Measurements from ENCODE around the gene ARRB1.
A peak's percentile ranks its signal among the peaks of the same experiment; 100 is the strongest.
"Not testable (repeated sequence)": the region's sequence is repeated elsewhere in the genome, so short reads cannot be mapped to it uniquely, and the experiment has no call there.

The ARRB1 gene

DNA sequence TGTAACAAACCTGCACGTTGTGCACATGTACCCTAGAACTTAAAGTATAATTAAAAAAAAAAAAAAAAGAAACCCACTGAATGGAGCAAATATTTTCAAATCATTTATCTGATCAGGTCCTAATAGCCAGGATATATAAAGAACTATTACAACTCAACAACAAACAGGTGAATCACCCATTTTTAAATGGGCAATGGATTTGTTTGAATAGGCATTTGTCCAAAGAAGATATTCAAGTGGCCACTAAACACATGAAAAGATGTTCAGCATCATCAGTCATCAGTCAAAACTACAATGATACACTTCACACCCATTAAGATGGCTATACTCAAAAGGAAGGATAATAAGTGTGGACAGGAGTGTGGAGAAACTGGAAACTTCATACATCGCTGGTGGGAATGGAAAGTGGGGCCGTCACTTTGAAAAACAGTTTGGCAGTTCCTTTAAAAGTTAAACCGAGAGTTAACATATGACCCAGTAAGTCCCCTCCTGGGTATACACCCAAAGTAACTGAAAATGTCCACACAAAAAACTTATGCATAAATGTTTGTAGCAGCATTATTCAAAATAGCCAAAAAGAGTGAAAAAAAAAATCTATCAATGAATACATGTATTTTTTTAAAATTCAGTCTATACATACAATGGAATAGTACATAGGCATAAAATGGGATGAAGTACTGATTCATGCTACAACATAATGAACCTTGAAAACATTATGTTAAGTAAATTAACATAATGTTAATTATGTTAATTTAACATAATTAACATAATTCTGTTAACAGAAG lies 53.1 kb downstream of the ARRB1 start:
- DNase-seq, result no peak

DNA sequence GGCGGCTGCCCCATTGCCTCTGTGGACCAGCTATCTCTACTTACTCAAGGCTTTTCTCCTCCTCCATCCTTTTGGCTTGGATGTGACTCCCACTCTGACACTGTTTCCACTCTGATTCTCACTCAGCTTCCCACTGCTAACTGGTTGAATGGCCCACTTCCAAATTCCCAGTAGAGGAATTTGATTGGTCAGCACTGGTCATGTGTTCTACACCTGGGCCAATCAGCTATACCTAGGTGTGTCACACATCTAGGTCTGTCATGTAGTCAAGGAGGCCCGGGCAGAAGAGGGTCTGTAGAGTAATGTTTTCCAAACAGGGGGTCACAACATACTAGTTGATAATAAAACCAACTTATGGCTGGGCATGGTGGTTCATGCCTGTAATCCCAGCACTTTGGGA lies 57.6 kb downstream of the ARRB1 start:
- no peak for DNase-seq

DNA sequence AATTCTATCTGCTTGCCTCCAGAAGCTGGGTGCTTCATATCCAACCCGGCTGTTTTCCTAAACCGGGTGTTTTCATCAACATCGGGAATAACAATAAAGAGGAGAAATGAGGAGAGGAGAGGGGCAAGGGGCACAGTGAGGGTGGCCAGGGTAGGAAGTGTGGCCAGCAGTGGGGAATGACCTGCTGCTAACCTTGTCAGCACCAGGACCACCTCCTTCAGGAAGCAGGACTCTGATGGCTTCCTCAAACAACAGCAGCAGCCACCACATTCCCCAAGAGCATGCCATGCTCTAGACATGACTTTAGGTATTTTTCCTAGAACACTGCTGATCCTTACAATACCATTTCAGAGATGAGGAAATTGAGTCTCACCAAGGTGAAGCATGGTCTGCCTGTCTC lies 58.5 kb downstream of the ARRB1 start:
- no peak for DNase-seq

- DNase-seq, result no peak
Measured at GRCh38 chr11:75291741-75292140, 59.7 kb downstream of the ARRB1 start.

DNA sequence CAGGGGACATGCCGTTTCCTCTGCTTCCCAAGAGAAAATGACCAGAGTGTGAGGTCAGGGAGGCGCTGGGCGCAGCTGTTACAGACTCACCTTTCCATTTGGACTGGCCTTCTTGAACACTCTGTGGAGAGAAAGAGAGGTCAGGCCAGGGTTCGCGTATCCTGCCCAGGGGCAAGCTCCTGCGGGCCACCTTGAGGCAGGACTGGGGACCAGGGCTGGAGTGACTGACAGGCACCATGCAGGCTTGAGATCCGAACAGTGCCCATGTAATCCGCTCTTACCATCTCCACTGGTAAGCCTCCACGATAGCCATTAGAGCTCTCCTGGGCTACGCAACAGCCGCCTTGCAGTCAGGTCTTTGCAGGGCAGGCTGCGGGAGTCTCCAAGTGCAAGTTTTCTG lies 61.5 kb downstream of the ARRB1 start:
- DNase-seq, result no peak

GRCh38 chr11:75289511-75289760 lies 62.0 kb downstream of the ARRB1 start:
- no peak for DNase-seq

- DNase-seq, result no peak
Measured at GRCh38 chr11:75287579-75287978, 63.9 kb downstream of the ARRB1 start.

DNA sequence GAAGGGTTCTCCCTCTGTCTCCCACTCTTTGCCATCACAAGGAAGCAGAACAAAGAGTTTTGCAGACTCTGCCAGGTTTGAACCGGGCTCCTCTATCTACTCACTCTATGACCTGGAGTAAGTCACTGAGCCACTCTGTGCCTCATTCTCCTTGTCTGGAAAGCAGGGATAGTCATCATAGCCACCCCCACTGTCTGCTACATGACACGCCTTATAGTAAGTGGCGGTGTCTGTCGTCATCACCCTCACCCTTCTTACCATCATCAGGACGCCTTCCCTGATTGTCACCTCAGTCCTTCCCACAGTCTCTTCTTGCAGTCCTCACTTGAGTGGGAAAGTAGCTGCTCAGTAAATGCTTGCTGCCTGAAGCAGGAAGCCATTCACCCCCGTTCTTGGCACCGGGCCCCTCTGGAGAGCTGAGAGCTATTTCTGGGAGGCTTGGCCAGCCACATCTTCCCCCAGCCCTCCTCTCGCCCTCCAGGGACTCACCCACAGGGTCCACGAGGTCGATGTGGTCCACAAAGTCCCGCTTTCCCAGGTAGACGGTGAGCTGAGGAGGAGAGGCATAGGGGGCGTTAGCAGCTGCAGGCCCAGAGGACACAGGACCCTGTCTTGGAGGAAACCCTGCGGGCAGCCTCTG lies 64.5 kb downstream of the ARRB1 start:
- no peak for DNase-seq

DNA sequence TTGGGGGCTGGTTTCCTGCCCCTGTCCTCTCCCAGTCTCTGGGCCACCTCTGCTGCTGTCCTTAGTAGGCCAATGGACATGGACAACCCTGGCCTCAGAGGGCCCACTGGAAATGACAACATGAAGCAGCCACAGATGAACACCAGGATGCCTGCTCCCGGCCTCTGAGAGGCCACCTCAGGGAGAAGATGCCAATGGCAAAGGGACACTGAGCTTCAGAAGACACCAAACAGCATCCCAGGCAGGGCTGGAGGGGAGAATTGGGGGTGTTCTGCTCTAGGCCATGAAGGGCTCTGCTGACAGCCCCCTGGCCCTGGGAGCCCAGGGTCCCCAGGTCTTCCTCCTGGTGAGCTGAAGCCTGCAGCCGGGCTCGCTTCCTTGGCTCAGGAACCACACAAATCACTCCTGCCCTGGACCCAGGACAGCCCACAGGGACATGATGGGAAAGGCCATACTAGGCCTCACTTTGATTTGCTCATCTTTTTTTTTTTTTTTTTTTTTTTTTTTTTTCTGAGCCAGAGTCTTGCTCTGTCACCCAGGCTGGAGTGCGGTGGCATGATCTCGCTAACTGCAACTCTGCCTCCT lies 65.6 kb downstream of the ARRB1 start:
- no peak for DNase-seq

DNA sequence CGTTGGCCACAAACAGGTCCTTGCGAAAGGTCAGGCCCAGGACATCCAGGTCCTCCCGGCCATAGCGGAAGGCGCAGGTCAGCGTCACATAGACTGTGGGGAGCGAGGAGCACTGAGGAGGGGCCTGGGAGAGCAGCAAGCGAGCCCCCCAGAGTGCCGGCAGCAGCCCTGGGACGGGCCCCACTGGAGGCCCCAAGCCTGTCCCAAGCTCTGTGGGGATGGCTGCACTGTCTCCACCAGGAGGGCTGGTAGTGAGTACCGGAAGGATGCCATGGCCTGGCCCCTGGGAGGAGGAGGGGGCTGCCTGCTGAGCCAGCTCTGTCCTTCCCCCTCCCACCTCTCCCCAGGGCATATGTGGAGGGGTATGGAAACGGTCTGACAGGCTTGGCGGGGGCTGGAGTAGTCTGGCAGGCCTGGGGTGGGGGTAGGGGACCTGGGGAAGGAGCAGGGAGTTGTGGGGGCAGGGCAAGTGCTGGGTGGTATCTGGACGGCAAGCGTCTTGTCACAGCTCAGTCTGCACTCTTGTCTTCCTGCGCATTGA lies 68.0 kb downstream of the ARRB1 start:
- DNase-seq, result no peak

- no peak for DNase-seq
Measured at GRCh38 chr11:75281469-75282095, 69.9 kb downstream of the ARRB1 start.

DNA sequence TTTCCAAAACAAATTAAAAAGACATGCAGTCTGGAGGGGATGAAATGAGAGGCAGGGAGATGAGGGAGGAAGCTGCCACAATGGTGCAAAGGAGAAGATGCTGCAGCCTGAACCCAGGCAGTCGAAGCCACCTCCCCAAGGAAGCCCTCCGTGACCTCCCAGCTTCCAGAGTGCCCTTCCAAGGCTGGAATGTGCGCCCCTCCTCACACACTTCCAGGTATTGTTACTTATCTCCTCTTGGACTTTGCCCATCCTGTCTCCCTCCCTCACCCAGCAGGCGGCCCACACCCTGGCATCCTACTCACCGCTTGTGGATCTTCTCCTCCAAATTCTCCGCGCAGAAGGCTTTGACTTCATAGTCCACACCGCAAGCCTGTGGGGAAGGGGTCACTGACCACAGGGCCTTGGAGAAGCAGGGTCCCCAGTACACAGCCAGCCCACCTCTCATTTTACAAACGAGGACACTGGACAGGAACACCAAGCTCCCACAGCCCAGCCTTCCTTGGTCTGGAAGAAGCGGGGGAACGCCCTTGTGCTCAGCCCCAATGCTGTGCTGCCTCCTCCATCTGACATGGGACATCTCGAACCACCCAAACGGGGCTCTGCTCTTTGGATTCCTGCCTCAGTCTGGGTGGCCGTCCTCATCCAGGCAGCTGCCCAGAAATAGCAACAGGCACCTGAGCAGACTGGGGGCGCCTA lies 70.5 kb downstream of the ARRB1 start:
- DNase-seq, result no peak

- DNase-seq, result peak; percentile 69 to 79
Measured at GRCh38 chr11:75280227-75280701, 71.2 kb downstream of the ARRB1 start.

GRCh38 chr11:75279273-75279672 lies 72.2 kb downstream of the ARRB1 start:
- DNase-seq, result no peak

DNA sequence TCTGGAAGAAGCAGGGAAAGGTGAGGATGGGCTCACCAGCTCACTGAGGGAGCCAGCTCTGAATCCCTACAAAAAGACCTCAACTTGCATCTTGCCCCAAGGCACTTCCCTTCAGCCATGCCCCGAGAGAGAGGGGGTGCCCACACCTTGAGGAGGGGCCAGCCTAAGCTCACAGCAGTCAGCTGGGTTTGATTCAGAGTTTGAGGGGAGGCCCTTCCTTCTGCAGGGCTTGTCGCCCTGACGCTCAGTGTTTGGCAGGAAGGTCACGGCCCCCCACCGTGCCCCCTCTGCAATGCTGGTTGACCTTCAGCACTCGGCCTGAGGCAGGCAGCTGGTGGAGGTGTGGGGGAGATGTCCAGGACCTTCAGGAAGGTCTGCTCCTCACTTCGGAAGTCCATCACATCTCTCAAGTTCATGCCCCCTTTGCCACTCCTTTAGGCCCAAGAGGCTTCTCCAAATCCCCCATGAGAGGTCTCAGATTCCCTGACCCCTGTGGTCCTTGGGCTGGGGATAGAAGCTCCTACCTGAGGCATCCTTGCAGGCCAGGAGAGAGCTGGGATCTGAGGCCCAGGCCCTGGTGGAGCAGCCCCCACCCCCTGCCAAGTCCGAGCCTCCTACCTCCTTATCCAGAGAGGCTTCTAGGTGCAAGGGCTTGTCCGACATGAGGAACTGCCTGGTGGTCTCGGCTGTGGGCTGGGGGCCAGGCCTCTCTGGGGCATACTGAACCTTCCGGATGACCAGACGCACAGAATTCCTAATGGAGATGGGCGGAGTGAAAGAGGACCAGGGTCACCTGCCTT lies 73.3 kb downstream of the ARRB1 start:
- no peak for DNase-seq

DNA sequence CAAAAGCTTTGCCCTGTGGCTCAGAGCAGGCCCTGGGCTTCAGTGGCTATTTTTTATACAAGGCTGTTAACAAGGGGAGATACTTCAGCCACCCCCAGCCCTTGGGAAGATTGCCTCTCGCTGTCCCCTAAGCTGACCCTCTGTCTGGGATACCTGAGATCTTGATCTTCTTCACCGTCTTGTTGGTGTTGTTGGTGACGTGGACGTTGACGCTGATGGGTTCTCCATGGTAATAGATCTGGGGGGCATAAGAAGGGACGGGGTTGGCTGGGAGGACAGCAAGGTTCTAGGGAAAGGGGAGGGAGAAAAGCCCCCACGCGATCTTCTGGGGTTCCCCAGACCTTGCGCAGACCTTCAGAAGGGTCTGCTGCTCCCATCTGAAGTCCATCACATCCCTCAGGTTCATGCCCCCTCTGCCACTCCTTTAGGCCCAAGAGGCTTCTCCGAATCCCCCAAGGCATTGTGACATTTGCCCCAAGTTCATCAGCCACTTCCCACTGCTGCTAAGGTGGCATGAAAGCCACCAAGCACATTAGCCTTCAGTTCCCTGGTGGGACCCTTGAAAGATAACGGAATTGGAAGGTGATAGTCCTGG lies 74.2 kb downstream of the ARRB1 start:
- no peak for DNase-seq

GRCh38 chr11:75276686-75277085 lies 74.8 kb downstream of the ARRB1 start:
- no peak for DNase-seq

- DNase-seq, result no peak
Measured at GRCh38 chr11:75276186-75276585, 75.3 kb downstream of the ARRB1 start.

- DNase-seq, result peak; percentile 71 to 74
Measured at GRCh38 chr11:75275581-75275980, 75.9 kb downstream of the ARRB1 start.

GRCh38 chr11:75274716-75275115 lies 76.7 kb downstream of the ARRB1 start:
- DNase-seq, result not testable (repeated sequence)

All from CD4-positive, alpha-beta T cell treated with Interleukin-1 beta for 1 hour (primary cell).